HUES48 (cell line): Measurements from ENCODE around the gene TIMM10.
A peak's percentile ranks its signal among the peaks of the same experiment; 100 is the strongest.

Experiments
- H3K27ac ChIP-seq: one replicate; pipeline ENCODE4 v1.7.0; 2013; ENCODE audit warnings: low read depth, low read length, inconsistent platforms
- H3K27me3 ChIP-seq: 2 replicates; pipeline ENCODE4 v1.6.1; 2013; ENCODE audit warnings: mild to moderate bottlenecking, low read length; ENCODE audit not compliant: control insufficient read depth, insufficient read depth
- H3K36me3 ChIP-seq: 2 replicates; pipeline ENCODE4 v1.6.1; 2013; ENCODE audit warnings: low read length; ENCODE audit not compliant: control insufficient read depth, insufficient read depth
- H3K4me1 ChIP-seq: 2 replicates; pipeline ENCODE4 v1.6.1; 2013; ENCODE audit warnings: mild to moderate bottlenecking, low read length; ENCODE audit not compliant: control insufficient read depth, insufficient read depth
- H3K4me3 ChIP-seq: 2 replicates; pipeline ENCODE4 v1.5.1; 2013; ENCODE audit warnings: mild to moderate bottlenecking, low read depth, low read length
- H3K9ac ChIP-seq: 2 replicates; pipeline ENCODE4 v1.6.1; 2013; ENCODE audit warnings: mild to moderate bottlenecking, low read depth, low read length, moderate library complexity
- H3K9me3 ChIP-seq: 2 replicates; pipeline ENCODE4 v1.6.1; 2013; ENCODE audit warnings: low read length; ENCODE audit not compliant: control insufficient read depth, insufficient read depth

The TIMM10 gene

GRCh38 chr11:57502870-57503269 lies 27.7 kb downstream of the TIMM10 start:
- no peak overlapping the region for H3K27ac ChIP-seq
- H3K4me1 ChIP-seq = peaks cover 11% of the 10 kb centered on the region
- peaks cover 16% of the 10 kb centered on the region; the same call in 1 of the 2 replicates for H3K36me3 ChIP-seq
- H3K9me3 ChIP-seq = no peaks in the 10 kb centered on the region
- H3K4me3 ChIP-seq = no peak overlapping the region
- H3K27me3 ChIP-seq = no peaks in the 10 kb centered on the region
- H3K9ac ChIP-seq = no peak overlapping the region

DNA sequence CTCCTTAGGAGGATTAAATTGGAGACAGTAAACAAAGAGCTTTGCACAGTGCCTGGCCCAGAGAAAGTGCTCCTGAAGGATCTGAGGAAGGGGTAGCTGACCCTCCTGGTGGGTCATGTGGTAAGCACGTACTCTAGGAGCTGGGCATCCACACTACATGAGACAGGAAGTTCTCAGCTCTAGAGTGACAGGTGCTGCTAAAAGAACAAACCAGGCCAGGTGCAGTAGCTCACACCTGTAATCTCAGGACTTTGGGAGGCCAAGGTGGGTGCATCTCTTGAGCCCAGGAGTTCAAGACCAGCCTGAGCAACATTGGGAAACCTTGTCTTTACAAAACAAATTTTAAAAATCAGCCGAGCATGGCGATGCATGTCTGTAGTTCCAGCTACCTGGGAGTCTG lies 28.2 kb downstream of the TIMM10 start:
- Histone ChIP-seq H3K9me3 (no peaks in the 10 kb centered on the region), H3K27ac (no peak overlapping the region), H3K27me3 (no peaks in the 10 kb centered on the region), H3K4me1 (peaks cover 11% of the 10 kb centered on the region), H3K9ac (no peak overlapping the region), H3K36me3 (peaks cover 21% of the 10 kb centered on the region; the same call in 1 of the 2 replicates), H3K4me3 (no peak overlapping the region)

GRCh38 chr11:57501953-57502352 lies 28.6 kb downstream of the TIMM10 start:
- Histone ChIP-seq H3K4me3 (no peak overlapping the region), H3K9me3 (no peaks in the 10 kb centered on the region), H3K27me3 (no peaks in the 10 kb centered on the region), H3K36me3 (peaks cover 25% of the 10 kb centered on the region; the same call in 1 of the 2 replicates), H3K27ac (no peak overlapping the region), H3K4me1 (peaks cover 11% of the 10 kb centered on the region), H3K9ac (no peak overlapping the region)

- peaks cover 27% of the 10 kb centered on the region; the same call in 1 of the 2 replicates for H3K36me3 ChIP-seq
- H3K4me1 ChIP-seq = peaks cover 11% of the 10 kb centered on the region
- H3K27me3 ChIP-seq = no peaks in the 10 kb centered on the region
- no peak overlapping the region for H3K27ac ChIP-seq
- H3K4me3 ChIP-seq = no peak overlapping the region
- H3K9me3 ChIP-seq = no peaks in the 10 kb centered on the region
- no peak overlapping the region for H3K9ac ChIP-seq
Observed at GRCh38 chr11:57500926-57501325, 29.6 kb downstream of the TIMM10 start.

DNA sequence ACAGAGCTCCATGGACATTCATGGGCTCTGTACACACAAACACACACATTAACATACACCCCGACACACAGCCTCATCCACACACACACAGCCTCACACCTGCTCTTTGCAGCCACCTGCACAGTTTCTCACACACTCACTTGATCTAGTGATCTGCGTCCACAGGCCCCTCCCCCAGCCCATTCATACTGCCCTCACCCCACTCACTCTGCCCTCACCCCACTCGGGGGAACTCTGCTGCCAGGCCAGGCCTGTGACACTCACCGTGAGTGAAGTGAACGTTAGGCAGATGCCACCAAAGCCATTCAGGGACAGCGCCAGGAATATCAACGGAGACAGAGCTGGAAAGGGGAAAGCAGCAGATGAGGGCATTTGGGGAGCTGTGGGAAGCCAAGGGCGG lies 30.0 kb downstream of the TIMM10 start:
- no peaks in the 10 kb centered on the region for H3K9me3 ChIP-seq
- peak overlapping the region; percentile 43; the same call in 1 of the 2 replicates for H3K4me3 ChIP-seq
- H3K4me1 ChIP-seq = peaks cover 11% of the 10 kb centered on the region
- H3K27ac ChIP-seq = no peak overlapping the region
- no peaks in the 10 kb centered on the region for H3K27me3 ChIP-seq
- H3K36me3 ChIP-seq = peaks cover 31% of the 10 kb centered on the region; the same call in 1 of the 2 replicates
- H3K9ac ChIP-seq = no peak overlapping the region

GRCh38 chr11:57499983-57500461 lies 30.5 kb downstream of the TIMM10 start:
- no peaks in the 10 kb centered on the region for H3K27me3 ChIP-seq
- peaks cover 30% of the 10 kb centered on the region; the same call in 1 of the 2 replicates for H3K36me3 ChIP-seq
- H3K4me1 ChIP-seq = peaks cover 11% of the 10 kb centered on the region
- no peaks in the 10 kb centered on the region for H3K9me3 ChIP-seq
- peak overlapping the region; percentile 43 for H3K4me3 ChIP-seq
- H3K9ac ChIP-seq = no peak overlapping the region
- peak overlapping the region; percentile 63 for H3K27ac ChIP-seq

GRCh38 chr11:57499413-57499982 lies 31.1 kb downstream of the TIMM10 start:
- Histone ChIP-seq H3K36me3 (peaks cover 27% of the 10 kb centered on the region; the same call in 1 of the 2 replicates), H3K9me3 (no peaks in the 10 kb centered on the region), H3K27me3 (no peaks in the 10 kb centered on the region), H3K9ac (peak overlapping the region; percentile 38; the same call in 1 of the 2 replicates), H3K4me3 (peak overlapping the region; percentile 43), H3K27ac (peak overlapping the region; percentile 63), H3K4me1 (peaks cover 11% of the 10 kb centered on the region)

GRCh38 chr11:57498540-57498939 lies 32.0 kb downstream of the TIMM10 start:
- Histone ChIP-seq H3K9me3 (no peaks in the 10 kb centered on the region), H3K4me3 (no peak overlapping the region), H3K27me3 (no peaks in the 10 kb centered on the region), H3K4me1 (peaks cover 18% of the 10 kb centered on the region), H3K36me3 (peaks cover 33% of the 10 kb centered on the region; the same call in 1 of the 2 replicates), H3K27ac (no peak overlapping the region), H3K9ac (no peak overlapping the region)

DNA sequence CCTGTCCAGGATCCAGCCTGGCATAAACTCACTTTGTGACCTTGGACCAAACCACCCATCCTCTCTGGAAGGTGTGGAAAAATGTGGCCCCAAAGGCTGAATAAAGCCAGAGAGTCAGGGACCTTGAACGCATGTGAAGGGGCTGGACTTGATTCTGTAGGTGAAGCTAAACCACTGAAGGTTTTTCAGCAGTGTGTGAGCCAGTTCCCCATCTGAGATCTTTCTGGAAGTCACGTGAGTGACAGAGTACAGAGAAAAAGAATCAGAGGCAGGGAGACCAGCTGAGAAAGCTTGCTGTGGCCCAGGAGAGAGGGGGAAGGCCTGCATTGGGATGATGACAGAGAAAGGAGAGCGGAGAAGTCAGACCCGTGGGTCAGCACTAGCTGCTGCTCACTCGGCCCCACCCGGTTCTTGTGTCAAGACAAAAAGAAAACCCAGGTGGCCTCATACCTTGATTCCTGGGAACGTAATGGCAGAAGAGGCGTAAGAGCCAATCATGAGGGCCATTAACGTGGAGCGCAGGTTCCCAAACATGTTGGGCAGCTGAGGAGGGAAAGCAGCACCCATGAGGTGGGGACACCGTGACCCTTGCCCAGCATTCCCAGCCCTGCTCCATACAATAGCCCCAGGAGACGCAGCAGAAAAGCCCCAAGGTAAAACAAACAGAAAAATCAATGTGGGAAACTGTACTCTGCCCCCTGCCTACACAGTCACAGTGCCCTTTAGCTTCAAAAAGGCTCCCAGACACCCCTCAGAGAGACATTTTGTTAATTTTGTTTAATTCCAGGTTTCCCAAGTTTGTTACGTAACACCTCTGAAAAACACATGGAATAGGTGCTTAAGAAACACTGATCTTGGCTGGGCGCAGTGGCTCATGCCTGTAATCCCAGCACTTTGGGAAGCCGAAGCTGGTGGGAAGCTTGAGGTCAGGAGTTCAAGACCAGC lies 33.0 kb downstream of the TIMM10 start:
- H3K27ac ChIP-seq = no peak overlapping the region
- no peak overlapping the region for H3K4me3 ChIP-seq
- H3K9ac ChIP-seq = no peak overlapping the region

GRCh38 chr11:57496109-57496820 lies 34.3 kb downstream of the TIMM10 start:
- Histone ChIP-seq H3K9me3 (no peaks in the 10 kb centered on the region), H3K27ac (no peak overlapping the region), H3K4me3 (no peak overlapping the region), H3K4me1 (peaks cover 22% of the 10 kb centered on the region), H3K9ac (no peak overlapping the region), H3K36me3 (peaks cover 35% of the 10 kb centered on the region; the same call in 1 of the 2 replicates), H3K27me3 (no peaks in the 10 kb centered on the region)

More for the DNA sequence above, 33.0 kb downstream of the TIMM10 start:
- Histone ChIP-seq H3K4me1 (peaks cover 22% of the 10 kb centered on the region), H3K27me3 (no peaks in the 10 kb centered on the region), H3K36me3 (peaks cover 33% of the 10 kb centered on the region; the same call in 1 of the 2 replicates), H3K9me3 (no peaks in the 10 kb centered on the region)
